ENCODE measurements around the gene ETV3. TPM values are rescaled to one million over a fixed set of nuclear protein-coding genes. Genes with fewer than 3 reads are reported as not detected.
"Not testable (repeated sequence)": the region's sequence is repeated elsewhere in the genome, so short reads cannot be mapped to it uniquely, and the experiment has no call there.

ETV3 gene
- polyA plus RNA-seq, 1 experiment, result 10.0 TPM

DNA sequence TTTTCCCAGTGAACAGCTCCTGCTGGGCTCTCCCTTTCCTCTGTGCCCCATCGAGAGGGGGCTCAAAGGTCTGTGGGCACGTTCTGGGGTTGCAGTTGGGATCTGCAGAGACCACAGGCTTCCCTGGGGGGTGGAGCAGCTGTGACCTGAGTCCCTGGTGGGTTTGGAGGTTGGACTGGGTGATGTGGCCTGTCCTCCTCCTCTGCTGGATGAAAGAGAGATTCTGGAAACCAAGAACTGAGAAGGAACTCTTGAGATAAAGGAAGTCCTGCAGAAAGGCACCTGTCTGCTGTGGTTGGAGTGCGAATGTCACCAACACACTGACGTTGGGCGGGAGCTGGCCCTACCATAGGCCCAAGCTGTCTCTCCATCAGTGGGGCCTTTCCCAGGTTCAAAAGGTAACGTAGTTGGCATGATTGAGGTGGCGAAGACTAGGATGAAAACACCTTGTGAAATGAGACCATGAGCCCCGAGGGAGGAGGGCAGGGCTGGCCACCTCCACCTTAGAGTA lies 35.8 kb upstream of the ETV3 start:
- no peaks in the 10 kb centered on the region; the same call in 1 of the 2 replicates for H3K9me3 ChIP-seq (ENCODE audit: control insufficient read depth, insufficient read depth, low read length)
- H3K4me3 ChIP-seq (ENCODE audit: low read depth, low read length), result no peak overlapping the region
- H3K27ac ChIP-seq (ENCODE audit: low read depth, low read length), result no peak overlapping the region
- POLR2A ChIA-PET, result no interaction called here
- DNase-seq (ENCODE audit: low read depth, low spot score), result no peak
- TF ChIP-seq, protein P1, sequence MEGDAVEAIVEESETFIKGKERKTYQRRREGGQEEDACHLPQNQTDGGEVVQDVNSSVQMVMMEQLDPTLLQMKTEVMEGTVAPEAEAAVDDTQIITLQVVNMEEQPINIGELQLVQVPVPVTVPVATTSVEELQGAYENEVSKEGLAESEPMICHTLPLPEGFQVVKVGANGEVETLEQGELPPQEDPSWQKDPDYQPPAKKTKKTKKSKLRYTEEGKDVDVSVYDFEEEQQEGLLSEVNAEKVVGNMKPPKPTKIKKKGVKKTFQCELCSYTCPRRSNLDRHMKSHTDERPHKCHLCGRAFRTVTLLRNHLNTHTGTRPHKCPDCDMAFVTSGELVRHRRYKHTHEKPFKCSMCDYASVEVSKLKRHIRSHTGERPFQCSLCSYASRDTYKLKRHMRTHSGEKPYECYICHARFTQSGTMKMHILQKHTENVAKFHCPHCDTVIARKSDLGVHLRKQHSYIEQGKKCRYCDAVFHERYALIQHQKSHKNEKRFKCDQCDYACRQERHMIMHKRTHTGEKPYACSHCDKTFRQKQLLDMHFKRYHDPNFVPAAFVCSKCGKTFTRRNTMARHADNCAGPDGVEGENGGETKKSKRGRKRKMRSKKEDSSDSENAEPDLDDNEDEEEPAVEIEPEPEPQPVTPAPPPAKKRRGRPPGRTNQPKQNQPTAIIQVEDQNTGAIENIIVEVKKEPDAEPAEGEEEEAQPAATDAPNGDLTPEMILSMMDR (IDR thresholded peaks at IDR 0.05; ENCODE audit: low read depth, low read length), result no peak
- H3K27me3 ChIP-seq (ENCODE audit: control insufficient read depth, insufficient read depth, low read length), result peaks cover 24% of the 10 kb centered on the region
- CTCF ChIA-PET, result interaction anchor here (2.1 kb wide), 1 partner anchor 9 kb away, joined by 5 read pairs; no protein-coding TSS in a partner anchor

DNA sequence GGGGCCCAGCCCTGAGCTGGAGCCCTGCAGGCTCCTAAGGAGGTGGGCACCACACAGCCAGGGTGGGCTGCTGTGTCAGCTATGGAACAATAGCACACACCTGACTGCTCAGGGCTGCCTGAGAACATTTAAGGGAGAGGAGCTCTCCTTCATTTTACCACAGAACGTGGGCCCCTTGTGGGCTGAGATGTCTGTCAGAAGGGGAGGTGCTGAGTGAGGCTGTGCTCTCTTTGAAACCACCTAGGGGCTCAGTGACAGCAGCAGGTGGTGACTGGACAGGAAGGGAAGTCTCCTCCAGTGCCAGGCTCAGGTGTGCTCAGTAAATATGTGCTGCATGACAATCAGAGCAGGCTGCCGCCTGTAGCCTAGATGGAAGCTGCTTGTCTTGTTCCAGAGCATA lies 35.0 kb upstream of the ETV3 start:
- H3K4me3 ChIP-seq (ENCODE audit: low read depth, low read length); H3K27ac ChIP-seq (ENCODE audit: low read depth, low read length); CTCF ChIA-PET; POLR2A ChIA-PET; DNase-seq (ENCODE audit: low read depth, low spot score); H3K9me3 ChIP-seq (ENCODE audit: control insufficient read depth, insufficient read depth, low read length): not testable (repeated sequence)
- H3K27me3 ChIP-seq (ENCODE audit: control insufficient read depth, insufficient read depth, low read length), result peaks cover 24% of the 10 kb centered on the region

DNA sequence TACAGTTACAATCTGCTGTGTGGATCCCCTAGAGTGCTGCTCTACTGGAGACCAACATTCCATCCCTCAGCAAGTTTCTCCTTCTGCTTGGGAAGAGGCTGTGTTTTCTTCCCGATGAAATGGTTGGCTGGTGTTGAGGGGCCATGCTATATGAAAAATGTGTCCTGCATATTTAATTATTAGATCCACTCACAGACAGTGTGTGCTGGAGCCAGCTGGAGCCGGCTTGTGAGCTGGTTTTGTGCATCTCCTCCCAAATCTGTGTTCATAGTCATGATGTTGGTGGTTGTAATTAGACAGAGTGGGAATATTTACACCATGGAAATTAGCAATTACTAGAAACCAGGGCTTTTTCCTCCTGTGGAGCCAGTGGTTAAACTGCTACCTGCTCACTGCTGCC lies 34.4 kb upstream of the ETV3 start:
- POLR2A ChIA-PET; H3K27ac ChIP-seq (ENCODE audit: low read depth, low read length); H3K9me3 ChIP-seq (ENCODE audit: control insufficient read depth, insufficient read depth, low read length); H3K4me3 ChIP-seq (ENCODE audit: low read depth, low read length); DNase-seq (ENCODE audit: low read depth, low spot score): not testable (repeated sequence)
- CTCF ChIA-PET, result interaction anchor here (1.1 to 1.4 kb wide), 2 partner anchors 12 to 312 kb away, joined by 3 to 5 read pairs; no protein-coding TSS in a partner anchor
- H3K27me3 ChIP-seq (ENCODE audit: control insufficient read depth, insufficient read depth, low read length), result peaks cover 30% of the 10 kb centered on the region

DNA sequence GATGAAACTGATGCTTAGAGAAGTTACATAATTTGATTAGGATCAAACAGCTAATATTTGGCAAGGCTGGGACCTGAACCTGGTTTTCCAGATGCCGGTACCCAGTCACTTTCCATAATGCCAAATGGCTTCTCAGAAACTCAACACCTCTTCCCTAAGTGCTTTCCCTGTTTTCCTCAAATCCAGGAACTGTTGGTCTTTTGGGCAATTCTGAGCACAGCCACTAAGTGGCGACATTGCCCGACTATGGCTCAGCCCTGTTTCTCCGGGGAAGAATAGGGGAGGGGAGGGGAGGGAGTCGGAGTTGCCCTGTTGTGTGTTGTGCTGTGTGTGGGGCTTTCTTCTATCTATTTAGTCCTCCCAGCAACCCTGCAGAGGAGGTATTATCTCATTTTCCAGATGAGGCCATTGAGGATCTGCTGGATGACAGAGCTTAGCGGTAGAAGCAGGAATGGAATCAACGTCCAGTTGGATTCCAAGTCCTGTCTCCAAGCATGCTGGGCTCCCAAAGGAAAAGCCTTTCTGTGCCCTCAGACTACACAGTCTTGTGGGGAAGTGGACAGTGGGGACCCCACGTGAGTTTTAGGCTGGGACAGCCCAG lies 33.8 kb upstream of the ETV3 start:
- H3K4me3 ChIP-seq (ENCODE audit: low read depth, low read length); POLR2A ChIA-PET; H3K27ac ChIP-seq (ENCODE audit: low read depth, low read length); DNase-seq (ENCODE audit: low read depth, low spot score); H3K9me3 ChIP-seq (ENCODE audit: control insufficient read depth, insufficient read depth, low read length): not testable (repeated sequence)
- TF ChIP-seq, protein P1 (IDR thresholded peaks at IDR 0.05; ENCODE audit: low read depth, low read length), result peak; percentile 30
- H3K27me3 ChIP-seq (ENCODE audit: control insufficient read depth, insufficient read depth, low read length), result peaks cover 36% of the 10 kb centered on the region
- CTCF ChIA-PET, result interaction anchor here (0.7 to 1.5 kb wide), 8 partner anchors 11 to 312 kb away, joined by 3 to 6 read pairs (median 3); no protein-coding TSS in a partner anchor

DNA sequence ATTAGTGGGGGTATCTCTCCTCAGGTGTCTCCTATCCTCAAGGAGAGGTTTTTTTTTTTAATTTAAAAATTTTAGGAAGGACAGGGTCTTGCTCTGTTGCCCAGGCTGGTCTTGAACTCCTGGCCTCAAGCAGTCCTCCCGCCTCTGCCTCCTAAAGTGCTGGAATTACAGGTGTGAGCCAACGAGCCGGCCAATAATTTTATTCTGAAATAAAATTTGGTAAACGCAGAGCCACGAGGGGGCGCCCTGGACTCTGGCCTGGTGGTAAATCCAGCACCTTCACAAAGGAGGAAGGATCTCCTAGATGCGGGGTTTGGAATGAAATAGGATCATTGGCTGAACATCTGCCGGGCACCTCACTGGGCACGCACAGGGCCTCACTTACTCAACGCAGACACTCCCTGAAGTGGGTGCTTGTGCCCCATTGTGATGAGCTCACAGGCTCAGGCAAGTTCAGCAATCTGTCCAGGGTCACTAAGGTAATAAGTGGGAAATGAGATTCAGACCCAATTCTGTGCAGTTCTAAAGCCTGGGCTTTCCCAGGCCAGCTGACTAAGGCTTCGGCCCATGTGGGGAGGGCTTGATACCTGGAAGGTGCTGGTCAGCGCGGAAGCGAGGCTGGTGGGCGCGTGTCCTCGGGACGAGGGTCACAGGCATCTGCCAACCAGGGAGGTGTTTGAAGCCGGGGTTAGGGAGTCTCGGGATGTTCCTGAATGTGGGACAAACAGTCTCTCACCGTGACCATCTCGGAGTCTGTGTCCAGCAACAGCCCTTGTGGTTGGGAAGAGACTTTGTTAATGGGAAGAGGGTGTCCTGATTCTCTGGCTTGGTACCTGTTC lies 32.7 kb upstream of the ETV3 start:
- H3K27ac ChIP-seq (ENCODE audit: low read depth, low read length), result no peak overlapping the region
- no peaks in the 10 kb centered on the region; the same call in 1 of the 2 replicates for H3K9me3 ChIP-seq (ENCODE audit: control insufficient read depth, insufficient read depth, low read length)
- no peak overlapping the region for H3K4me3 ChIP-seq (ENCODE audit: low read depth, low read length)
- ChIA-PET POLR2A (no interaction called here), CTCF (interaction anchor here (0.6 to 1.5 kb wide), 7 partner anchors 14 to 366 kb away, joined by 3 to 6 read pairs (median 3); no protein-coding TSS in a partner anchor)
- DNase-seq (ENCODE audit: low read depth, low spot score), result no peak
- TF ChIP-seq, protein P1 (IDR thresholded peaks at IDR 0.05; ENCODE audit: low read depth, low read length), result peak; percentile 60
- peaks cover 41% of the 10 kb centered on the region for H3K27me3 ChIP-seq (ENCODE audit: control insufficient read depth, insufficient read depth, low read length)
